HG03064 (cell line): Measurements from ENCODE around the gene KDF1.

Experiments
- ATAC-seq: cut with Tn5 transposase; IDR thresholded peaks from one replicate; pipeline ENCODE4 v1.9.1; 2021; ENCODE audit warnings: low read depth; ENCODE audit not compliant: unreplicated experiment

KDF1 gene, protein sequence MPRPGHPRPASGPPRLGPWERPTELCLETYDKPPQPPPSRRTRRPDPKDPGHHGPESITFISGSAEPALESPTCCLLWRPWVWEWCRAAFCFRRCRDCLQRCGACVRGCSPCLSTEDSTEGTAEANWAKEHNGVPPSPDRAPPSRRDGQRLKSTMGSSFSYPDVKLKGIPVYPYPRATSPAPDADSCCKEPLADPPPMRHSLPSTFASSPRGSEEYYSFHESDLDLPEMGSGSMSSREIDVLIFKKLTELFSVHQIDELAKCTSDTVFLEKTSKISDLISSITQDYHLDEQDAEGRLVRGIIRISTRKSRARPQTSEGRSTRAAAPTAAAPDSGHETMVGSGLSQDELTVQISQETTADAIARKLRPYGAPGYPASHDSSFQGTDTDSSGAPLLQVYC

DNA sequence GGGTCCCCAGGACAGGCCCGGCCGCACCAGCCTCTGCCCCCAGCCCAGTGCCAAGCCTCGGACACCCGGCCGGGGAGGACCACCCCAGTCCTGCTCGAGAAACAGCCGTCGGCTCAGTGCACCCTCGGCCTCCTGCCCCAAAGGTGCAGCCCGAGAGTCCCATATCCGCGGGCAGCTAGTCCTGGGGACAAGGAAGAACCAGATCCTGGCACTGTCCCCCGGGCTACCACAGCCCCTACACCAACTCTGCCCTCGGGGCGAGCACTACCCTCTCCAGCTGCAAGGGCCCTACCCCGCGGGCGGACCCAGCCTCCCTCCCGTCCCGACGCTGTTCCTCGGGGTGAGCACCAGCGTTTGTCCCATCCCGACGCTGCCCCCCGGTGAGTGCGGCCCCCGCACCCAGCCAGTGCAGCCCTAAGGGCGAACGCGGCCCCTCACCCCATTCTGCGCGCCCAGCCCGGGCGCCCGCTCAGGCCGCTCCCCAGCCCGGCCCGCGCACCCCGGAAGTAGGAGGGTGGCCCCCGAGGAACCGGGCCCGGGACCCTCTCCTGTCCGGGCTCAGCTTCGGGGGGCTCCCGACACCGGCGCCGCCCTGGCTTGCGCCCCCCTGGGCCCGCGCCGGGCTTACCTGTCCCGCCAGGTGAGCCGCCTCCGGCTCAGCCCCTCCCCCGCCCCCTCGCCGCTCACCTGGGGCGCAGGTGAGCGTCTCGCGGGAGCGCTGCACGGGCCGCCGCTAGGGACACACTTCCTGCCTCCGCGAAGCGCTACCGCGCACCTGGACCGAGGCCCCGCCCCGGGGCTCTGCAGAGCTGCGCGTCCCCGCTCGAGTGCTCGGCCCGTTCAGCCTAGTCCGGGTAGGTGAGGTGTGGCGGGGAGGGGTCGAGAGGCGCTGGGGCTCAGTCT, at the start of gene KDF1:
TSS of gene KDF1 (minus strand) at position 747 of the 903 bp plus-strand sequence. CDS start 8,088 bp downstream, outside the sequence.
- no peak for ATAC-seq

DNA sequence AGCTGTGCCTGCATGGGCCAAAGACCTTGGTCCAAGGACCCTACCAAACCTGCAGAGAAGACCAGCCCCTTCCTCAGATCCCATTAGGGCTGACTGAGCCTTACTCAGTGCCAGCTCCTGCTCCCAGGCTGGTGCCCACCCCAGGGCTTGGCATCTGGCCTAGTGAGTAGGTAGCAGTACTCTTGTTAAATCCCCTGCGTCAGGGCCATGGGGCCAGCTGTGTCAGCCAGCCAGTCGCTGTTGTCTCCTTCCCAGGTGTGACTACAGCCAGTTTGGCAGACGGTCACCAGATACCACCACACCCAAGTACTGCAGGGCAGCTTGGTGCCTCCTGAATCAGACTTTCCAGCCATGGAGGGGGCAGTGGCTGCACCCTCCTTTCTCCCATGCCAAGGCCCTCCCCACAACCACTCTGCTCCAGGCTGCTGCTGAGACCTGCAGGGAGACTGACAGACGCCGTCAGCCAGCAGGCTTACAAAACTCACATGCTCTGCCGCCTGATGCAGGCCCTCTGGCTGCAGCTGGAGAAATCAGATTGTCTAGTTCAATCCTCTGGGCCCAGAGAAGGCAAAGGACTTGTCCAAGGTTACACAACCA, 49.4 kb upstream of the KDF1 start:
- ATAC-seq = no peak

DNA sequence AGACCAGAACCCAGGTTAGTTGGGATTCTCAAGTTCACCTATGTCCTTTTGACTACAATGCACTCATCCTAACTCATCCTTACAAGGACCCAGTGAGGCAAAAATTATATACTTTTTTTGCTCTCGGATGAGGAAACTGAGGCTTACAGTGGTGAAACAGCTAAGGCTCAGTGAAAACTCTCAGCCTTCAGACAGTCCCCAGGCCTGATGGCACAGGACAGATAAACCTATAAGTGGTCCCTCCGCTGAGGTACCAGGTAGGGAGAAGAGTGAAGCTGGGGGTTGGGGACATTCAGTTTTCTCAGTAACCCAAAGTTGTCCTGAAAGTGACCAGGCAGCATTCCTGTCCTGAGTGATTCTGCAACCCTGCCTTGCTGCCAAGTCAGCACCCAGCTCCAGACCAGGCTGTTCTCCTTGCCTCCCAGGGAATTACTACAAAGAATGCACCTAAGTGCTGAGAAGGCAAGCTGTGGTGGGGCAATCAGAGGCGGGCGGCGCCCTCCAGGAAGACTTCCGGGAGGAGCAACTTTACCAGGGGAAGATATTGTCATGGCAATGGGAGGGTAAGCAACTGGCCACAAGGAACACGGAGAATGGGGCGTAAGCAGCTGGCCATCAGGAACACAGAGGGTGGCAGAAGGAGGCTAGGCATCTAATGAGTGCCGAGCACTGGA, 47.8 kb upstream of the KDF1 start:
- ATAC-seq = no peak

DNA sequence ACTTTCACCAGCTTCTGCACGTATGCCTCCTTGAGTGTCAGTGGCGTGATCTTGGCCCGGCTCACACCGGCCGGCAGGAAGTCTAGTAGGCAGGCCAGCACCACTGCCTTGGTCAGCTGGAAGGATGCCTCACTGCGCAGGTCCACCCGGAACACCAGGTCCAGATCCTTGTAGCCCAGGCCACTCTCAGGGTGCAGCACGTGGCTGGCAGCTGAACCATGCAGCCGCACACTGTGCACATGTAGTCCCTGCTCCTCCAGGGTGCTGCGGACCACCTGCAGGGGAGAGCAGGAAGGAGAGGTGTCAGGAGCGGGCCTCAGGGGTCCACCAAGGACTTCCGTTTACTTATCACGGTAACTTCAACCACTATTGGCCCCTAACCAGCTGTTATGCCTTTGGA, 46.4 kb upstream of the KDF1 start:
- ATAC-seq = no peak

DNA sequence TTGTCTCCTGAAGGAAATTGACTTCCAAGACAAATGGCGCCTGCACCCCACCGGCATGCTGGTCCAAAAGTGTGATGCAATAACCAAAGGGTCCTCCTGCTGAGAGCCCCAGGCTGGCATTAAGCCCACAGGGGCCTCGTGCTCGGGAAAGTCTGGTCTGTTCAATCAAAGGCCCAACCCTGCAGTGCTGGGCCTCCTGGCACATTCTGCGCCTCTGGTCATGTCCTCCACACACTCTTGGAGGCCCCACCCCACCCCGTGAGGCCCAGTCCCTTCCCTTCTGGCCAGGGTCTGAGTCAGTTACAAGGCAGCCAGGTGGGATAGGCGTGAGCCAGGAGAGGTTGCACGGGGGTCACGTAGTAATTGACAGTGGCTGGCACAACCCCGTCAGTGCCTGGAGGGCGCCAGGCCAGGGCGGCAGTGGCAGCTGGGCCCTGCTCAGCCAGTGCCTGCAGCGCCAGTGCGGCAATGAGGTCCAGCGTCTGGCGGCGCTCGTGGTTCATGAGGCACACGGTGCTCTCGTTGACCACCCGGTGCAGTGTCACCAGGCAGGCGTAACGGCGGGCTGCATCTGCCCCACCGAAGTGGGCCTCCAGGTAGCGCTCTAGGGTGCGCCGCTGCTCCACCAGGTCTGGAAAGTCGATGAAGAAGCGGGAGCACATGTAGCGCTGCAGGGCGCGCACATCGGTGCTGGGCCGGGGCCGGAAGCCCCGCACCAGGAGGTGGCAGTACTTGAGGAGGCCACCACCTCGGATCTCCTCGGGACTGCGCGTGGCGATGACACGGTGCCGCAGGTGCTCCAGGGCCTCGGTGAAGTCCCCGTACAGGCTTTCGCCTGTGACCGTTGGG, 45.6 kb upstream of the KDF1 start:
- ATAC-seq = no peak

DNA sequence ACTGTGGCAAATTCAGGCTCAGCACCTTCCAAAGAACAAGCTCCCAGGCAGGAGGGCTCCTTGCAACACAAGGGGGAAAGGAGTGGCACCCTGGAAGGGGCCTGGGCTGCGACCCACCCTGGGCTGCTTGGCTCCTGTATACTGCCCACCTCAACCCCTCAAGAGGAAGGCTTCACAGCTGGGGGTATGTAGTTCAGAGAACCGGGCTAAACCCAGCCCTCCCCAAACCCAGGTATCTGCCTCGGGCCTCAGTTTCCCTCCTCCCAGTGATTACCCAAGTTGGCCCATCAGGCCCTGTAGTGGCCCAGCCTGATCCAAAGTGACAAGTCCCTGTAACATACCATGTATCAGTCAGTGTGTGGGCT, 44.9 kb upstream of the KDF1 start:
- no peak for ATAC-seq

DNA sequence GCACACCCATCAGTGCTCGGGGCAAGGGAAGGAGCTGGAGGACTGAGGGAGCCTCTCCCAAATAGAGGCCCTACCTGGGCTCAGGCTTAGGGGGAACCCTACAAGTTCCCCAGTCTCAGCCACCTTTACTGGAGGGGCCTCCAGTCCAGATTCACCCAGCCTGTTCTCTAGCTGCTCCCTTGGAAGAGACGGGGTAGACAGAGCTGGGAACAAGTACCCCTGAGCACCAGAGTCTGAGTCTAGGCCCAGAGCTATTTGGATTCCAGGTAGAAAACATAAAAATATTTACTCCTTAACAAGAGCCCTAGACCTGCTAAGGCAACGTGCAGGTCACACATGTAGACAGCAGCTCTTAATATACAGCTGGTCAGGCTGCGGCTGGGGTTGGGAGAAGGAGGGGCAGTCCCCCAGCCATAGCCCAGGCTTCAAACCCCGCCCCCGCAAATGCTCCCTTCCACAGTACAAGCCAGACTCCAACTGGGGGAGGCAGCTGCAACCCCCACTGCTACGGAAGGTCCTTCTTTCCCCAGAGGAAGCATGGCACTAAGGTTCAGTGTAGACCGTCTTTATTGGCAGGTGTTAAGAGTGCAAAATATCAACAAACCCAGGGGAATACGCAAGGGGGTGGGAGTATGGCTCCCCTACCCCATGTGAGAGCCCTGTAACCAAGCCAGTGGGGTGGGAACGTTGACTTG, 44.4 kb upstream of the KDF1 start:
- no peak for ATAC-seq

DNA sequence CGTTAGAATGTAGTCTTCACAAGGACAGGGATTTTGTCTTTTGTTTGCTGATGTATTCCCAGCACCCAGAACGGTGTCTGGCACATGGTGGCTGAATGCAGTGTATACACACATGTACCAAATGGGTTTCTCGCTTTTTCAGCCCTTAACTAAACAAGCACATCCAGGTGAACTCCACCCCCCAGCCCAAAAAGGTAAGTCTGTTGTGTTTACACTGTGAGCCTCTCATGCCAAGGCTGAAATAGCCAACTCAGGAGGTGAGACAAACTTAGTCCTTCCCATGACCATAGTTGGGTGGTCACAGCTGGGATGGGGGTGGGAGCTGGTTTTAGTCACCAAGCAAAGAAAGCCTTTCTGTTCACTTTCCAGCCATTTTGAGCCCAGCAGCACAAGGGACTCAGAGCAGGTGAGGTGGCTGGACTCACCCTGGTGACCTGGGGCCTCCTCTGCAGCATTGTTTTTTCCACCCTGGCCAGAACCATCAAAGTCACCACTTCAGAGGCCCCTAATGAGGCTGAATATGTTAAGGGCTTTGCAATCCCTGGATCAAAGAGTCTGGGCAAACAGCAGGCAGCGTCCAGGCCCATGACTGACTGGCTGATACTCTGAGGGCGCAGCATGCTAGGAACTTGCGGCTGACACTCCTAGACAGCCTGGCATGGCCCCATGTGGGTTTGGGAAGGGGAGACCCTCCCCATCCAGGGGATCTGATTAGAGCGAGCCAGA, 43.6 kb upstream of the KDF1 start:
- no peak for ATAC-seq

DNA sequence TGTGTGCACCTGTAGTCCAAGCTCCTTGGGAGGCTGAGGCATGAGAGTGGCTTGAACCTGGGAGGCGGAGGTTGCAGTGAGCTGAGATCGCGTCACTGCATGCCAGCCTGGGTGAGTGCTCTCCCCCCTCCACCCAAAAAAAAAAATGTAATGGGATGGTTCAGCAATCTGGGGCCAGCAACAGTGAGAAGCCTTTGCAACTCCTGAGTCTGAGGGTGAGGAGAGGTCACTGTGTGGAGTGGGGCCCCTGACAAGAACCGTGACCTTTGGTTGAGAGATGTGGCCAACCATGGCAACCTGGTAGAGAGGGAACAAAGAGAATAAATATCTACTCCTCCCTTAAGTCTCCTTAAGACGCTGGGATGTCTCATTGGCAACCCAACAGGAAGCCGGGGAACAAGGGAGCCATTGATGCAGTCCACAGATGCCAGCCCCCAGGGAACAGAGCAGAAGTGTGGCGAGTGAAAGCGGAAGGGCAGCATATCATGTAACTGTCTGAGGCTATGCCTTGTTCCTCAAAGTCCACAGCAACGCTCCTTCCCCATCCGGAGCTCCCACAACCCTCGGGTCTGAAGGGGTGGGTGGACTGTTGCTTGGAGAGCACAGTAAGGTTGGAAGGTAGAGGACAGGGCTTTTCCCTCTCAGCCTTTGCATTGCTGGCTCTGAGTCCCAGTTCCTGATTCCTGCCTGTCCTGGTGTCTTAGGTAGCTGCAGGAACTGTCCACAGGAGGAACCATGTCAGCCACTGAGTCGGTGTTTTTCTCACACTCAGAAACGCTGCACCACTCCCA, 41.5 kb upstream of the KDF1 start:
- ATAC-seq = no peak

DNA sequence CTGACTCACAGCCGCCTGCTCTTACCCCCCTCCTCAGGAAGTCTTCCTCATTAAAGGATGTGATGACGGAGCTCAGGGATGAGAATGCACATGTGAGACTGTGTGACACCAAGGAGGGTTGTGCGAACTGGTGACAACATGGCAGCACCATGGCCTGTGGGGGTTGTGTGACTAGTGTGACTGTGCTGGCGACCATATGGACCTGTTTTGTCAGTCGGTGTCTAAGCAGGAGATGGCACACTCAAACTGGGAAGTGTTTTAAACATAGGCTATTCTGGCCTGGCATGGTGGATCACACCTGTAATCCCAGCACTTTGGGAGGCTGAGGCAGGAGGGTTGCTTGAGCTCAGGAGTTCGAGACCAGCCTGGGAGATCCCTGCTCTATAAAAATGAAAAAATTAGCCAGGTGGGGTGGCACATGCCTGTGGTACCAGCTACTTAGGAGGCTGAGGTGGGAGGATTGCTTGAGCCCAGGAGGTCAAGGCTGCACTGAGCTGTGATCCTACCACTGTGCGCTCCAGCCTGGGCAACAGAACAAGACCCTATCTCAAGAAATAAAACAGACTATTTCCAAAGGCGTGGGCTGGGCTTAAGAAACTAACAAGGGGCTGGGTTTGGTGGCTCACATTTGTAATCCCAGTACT, 40.7 kb upstream of the KDF1 start:
- ATAC-seq = no peak

DNA sequence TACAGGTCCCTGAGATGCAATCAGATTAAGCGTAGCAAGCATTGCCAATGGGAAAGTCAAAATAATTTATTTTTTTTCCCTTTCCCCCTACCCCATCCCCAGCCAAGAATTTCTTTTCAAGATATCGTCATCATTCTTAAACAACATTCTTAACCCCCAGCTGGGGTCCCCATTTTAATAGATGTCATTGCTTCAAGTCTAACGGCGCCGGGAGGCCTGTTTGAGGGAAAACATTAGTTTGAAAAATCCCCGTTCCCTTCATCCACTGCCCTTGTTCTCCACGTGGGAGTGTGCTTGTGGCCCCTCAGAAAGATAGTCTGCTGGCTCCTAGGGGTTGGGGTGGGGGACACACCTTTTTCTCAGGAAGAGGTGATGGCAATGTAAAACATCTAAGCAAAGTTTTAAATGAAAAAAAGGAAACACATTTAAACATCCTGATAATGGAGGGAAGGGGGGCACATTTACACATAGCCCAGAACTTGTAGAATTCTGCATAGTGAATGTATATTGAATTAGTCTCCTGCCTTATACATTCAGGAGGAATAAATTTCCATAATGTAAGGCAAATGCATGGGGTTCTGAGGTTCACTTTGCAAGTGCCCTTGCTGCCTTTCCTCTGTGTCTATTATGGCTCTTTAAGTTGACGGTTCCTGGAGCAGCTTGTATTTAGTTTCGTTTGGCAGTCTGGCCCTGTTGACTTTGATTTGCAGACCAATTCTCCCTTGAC, 40.0 kb upstream of the KDF1 start:
- ATAC-seq = no peak

DNA sequence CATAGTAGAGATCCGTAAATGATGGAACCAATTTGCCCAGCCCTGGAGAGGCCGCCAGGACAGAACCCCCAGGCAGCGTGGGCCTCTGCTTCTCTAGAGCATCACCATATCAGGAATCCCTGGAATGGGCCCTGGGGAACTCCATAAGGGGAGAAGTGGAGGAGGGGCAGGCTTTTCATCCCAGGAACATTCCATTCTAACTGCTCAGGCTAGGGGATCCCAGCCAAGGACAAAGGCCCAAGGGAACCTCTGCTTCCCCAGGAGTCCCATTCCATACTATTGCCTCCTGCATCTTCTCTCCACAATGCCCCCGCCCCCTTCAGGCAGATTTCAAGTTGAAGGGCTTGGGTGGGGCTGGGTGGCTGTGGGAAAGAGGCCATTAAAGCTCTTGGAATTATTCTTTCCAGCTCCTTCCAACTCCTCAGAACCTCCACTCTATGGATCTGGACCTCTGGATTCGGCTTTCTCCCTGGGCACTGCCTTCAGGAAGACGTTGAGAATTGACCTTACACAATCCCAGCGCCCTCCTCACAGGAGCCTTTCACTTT, 39.2 kb upstream of the KDF1 start:
- ATAC-seq = no peak

DNA sequence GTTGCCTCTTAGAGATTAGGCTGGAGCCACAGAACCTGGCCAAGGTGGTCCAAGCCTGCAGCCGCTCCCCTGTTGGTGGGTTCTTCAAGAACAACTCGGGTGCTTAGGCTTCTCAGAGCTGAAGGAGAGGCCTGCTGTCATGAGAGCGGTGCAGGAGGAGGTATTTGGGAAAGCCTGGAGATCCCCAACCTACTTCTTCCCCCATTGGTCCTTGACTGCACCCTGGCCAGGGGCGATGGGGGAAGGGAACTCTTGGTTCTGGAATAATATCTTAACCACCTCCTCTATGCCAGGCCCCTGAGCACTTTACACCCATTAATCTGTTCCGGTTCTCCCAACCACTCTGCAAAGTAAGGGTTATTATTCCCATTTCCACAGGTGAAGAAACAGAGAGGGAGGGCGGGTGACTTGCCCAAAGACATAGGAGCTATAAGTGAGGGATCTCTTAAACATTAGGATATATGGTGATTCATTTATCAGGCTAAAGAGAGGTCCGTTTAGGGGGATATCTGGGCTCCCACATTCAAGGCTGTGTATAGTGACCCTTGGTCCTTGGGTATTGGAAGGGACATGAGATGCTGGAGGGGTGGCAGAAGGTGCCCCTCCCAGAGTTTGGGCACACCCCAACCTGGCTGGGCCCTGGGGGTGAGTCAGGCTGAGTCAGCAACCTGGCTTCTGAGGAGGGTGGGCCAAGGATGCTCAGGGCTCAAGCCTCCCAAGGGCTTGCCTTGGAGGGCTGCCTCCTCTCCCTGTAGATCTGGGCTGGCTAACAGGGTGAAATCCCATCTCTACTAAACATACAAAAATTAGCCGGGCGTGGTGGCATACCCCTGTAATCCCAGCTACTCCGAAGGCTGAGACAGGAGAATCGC, 38.4 kb upstream of the KDF1 start:
- ATAC-seq = no peak

DNA sequence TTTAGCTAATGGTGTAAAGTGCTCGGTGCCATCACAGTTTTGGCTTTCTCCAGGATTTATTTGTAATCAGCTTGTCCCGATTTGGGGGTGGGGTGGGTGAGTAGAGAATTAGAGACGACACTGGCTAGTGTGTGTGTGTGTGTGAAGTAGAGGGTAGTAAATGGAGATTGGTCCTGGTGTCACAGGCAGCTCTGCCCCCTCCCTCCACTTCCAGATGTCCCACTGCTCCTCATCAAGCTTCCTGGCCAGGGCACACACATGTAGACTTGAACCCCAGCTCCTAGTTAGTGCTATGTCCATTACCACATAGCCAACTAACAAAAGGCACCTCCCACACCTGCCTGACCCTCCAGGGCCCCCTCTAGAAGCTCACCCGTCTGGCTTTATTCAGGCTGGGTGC, 36.4 kb upstream of the KDF1 start:
- no peak for ATAC-seq

DNA sequence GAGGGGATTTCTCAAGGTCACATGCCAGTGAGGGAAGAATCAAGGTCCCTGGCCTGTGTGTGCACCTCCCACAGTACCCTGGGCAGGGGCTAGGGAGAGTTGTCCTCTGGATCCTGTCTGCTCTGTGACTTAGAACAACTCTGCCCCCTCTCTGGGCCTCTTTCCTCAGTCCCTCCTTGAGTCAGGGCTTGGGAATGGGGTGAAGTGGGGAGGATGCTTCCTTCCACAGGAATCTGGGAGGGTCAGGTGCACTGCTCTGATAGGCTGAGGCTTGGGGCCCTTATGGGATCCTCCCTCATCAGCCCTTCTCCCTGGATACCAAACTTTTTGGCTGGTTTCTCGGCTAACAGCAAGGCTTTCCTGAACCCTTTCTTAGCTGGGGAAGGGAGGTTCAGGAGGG, 35.8 kb upstream of the KDF1 start:
- no peak for ATAC-seq
